ENCODE results near the gene LRP1.

LRP1 gene

GRCh38 chr12:57126061-57126460 lies 2.2 kb upstream of the LRP1 start:
- H4K20me1 ChIP-seq (ENCODE audit: control insufficient read depth, insufficient read depth, low read depth, low read length), result no peaks in the 10 kb centered on the region
- no peak for TF ChIP-seq EZH2phosphoT487 (IDR thresholded peaks at IDR 0.05; ENCODE audit: borderline replicate concordance, low read length)
- TF ChIP-seq, protein P1, sequence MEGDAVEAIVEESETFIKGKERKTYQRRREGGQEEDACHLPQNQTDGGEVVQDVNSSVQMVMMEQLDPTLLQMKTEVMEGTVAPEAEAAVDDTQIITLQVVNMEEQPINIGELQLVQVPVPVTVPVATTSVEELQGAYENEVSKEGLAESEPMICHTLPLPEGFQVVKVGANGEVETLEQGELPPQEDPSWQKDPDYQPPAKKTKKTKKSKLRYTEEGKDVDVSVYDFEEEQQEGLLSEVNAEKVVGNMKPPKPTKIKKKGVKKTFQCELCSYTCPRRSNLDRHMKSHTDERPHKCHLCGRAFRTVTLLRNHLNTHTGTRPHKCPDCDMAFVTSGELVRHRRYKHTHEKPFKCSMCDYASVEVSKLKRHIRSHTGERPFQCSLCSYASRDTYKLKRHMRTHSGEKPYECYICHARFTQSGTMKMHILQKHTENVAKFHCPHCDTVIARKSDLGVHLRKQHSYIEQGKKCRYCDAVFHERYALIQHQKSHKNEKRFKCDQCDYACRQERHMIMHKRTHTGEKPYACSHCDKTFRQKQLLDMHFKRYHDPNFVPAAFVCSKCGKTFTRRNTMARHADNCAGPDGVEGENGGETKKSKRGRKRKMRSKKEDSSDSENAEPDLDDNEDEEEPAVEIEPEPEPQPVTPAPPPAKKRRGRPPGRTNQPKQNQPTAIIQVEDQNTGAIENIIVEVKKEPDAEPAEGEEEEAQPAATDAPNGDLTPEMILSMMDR (IDR thresholded peaks at IDR 0.05; ENCODE audit: low read depth, low read length, poor library complexity, severe bottlenecking), result no peak
- no peaks in the 10 kb centered on the region for H3K79me2 ChIP-seq (ENCODE audit: control insufficient read depth, low read length)

DNA sequence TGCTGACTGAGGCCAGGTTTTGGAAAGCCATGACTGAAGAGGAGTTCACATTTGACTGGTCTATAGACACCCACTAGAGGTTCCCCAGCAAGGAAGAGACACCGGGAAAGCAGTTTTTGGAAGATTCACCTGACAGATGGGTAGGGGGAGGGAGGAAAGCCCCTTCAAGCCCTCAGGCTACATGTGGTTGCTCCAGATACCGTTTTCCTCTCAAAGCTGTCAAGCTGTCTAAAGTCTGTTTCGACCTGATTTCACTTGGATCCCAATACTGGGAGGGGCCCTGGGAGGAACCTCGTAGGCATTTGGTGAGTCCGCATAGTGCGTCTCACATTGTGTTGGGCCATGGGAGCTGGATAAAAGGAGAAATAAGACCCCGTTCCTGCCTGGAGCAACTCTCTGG lies 1.7 kb upstream of the LRP1 start:
- Histone ChIP-seq H3K9me3 (ENCODE audit: control insufficient read depth, insufficient read depth, low read length) (peaks cover 7% of the 10 kb centered on the region; the same call in 1 of the 2 replicates), H3K9me2 (replicated peaks; ENCODE audit: control insufficient read depth, low read length) (no peaks in the 10 kb centered on the region), H3K4me3 (ENCODE audit: low read length) (no peak overlapping the region), H3K27me3 (ENCODE audit: control insufficient read depth, low read length) (peaks cover 52% of the 10 kb centered on the region), H3K79me2 (ENCODE audit: control insufficient read depth, low read length) (no peaks in the 10 kb centered on the region), H3K27ac (ENCODE audit: low read depth, low read length) (no peak overlapping the region), H4K20me1 (ENCODE audit: control insufficient read depth, insufficient read depth, low read depth, low read length) (no peaks in the 10 kb centered on the region), H3K4me1 (ENCODE audit: control insufficient read depth, low read length) (peaks cover 24% of the 10 kb centered on the region), H3F3A (ENCODE audit: control insufficient read depth, insufficient read depth) (peaks cover 1% of the 10 kb centered on the region; the same call in 1 of the 2 replicates), H3K4me2 (ENCODE audit: low read length) (no peak overlapping the region), H3K36me3 (ENCODE audit: control insufficient read depth, low read length) (no peaks in the 10 kb centered on the region)
- no peak for TF ChIP-seq EZH2phosphoT487 (IDR thresholded peaks at IDR 0.05; ENCODE audit: borderline replicate concordance, low read length)
- TF ChIP-seq, protein P1 (IDR thresholded peaks at IDR 0.05; ENCODE audit: low read depth, low read length, poor library complexity, severe bottlenecking), result no peak

More at GRCh38 chr12:57126061-57126460, 2.2 kb upstream of the LRP1 start:
- Histone ChIP-seq H3K4me3 (ENCODE audit: low read length) (no peak overlapping the region), H3K4me2 (ENCODE audit: low read length) (no peak overlapping the region), H3K4me1 (ENCODE audit: control insufficient read depth, low read length) (peaks cover 24% of the 10 kb centered on the region), H3K36me3 (ENCODE audit: control insufficient read depth, low read length) (no peaks in the 10 kb centered on the region), H3F3A (ENCODE audit: control insufficient read depth, insufficient read depth) (no peaks in the 10 kb centered on the region), H3K27ac (ENCODE audit: low read depth, low read length) (no peak overlapping the region), H3K27me3 (ENCODE audit: control insufficient read depth, low read length) (peaks cover 47% of the 10 kb centered on the region), H3K9me3 (ENCODE audit: control insufficient read depth, insufficient read depth, low read length) (peaks cover 7% of the 10 kb centered on the region; the same call in 1 of the 2 replicates), H3K9me2 (replicated peaks; ENCODE audit: control insufficient read depth, low read length) (no peaks in the 10 kb centered on the region)

DNA sequence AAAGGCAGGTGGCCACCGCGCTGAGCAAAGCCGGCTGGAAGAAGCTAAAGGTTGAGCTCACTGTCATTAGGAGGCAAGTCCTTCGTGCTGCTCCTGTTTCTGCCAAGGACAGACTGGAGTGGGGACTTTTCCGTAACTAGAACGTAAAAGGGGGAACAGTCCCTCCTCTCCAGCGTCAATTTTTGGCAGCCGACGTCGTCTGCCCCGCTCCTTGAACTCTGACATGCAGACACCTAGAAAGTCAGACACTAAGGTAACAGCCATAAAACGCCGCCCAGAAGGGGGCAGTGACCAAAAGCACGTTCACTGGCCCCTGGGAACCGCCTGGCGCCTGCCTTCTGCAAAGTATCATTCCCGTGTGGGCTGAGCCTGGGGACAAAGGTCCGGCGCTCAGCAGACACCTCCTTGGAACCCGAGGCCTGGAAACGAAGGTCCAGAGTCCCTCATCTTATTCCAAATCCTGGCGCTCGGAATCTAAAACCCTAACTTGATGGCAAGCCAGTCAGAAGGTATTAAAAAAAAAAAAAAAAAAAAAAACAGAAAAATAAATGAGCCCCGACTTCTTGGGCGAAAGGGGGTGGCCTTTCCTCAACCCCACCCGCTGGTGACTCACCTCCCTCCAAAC lies 1.1 kb upstream of the LRP1 start:
- no peaks in the 10 kb centered on the region for H3K9me2 ChIP-seq (replicated peaks; ENCODE audit: control insufficient read depth, low read length)
- TF ChIP-seq EZH2phosphoT487 (IDR thresholded peaks at IDR 0.05; ENCODE audit: borderline replicate concordance, low read length), result no peak
- TF ChIP-seq, protein P1 (IDR thresholded peaks at IDR 0.05; ENCODE audit: low read depth, low read length, poor library complexity, severe bottlenecking), result peak; percentile 48
- H3K36me3 ChIP-seq (ENCODE audit: control insufficient read depth, low read length), result no peaks in the 10 kb centered on the region
- no peak overlapping the region for H3K27ac ChIP-seq (ENCODE audit: low read depth, low read length)
- H3K79me2 ChIP-seq (ENCODE audit: control insufficient read depth, low read length), result no peaks in the 10 kb centered on the region
- peak overlapping the region; percentile 90 for H3K4me2 ChIP-seq (ENCODE audit: low read length)
- H3K4me3 ChIP-seq (ENCODE audit: low read length), result peak overlapping the region; percentile 80
- H3K4me1 ChIP-seq (ENCODE audit: control insufficient read depth, low read length), result peaks cover 24% of the 10 kb centered on the region
- H3K27me3 ChIP-seq (ENCODE audit: control insufficient read depth, low read length), result peaks cover 59% of the 10 kb centered on the region
- no peaks in the 10 kb centered on the region for H4K20me1 ChIP-seq (ENCODE audit: control insufficient read depth, insufficient read depth, low read depth, low read length)
- peaks cover 3% of the 10 kb centered on the region; the same call in 1 of the 2 replicates for H3F3A ChIP-seq (ENCODE audit: control insufficient read depth, insufficient read depth)
- peaks cover 7% of the 10 kb centered on the region; the same call in 1 of the 2 replicates for H3K9me3 ChIP-seq (ENCODE audit: control insufficient read depth, insufficient read depth, low read length)

Measured in DOHH2 (cell line).